NK-92 (cell line): ENCODE measurements around the gene OR2AK2.

Experiments used
- DNase-seq: peaks from one replicate; lab custom pipeline; 2025; ENCODE audit not compliant: unreplicated experiment; lab: John Stamatoyannopoulos, UW

OR2AK2 gene

GRCh38 chr1:247964933-247965332 lies at the start of gene OR2AK2:
TSS of gene OR2AK2 (plus strand) at chr1:247965233. CDS start at chr1:247965377, 144 bp downstream.
- DNase-seq, result no peak

GRCh38 chr1:247919952-247920351 lies 45.1 kb upstream of the OR2AK2 start, which contains the start of gene OR2T8:
TSS of gene OR2T8 (plus strand) at chr1:247920252. CDS start at chr1:247921018, 766 bp downstream.
- no peak for DNase-seq

GRCh38 chr1:247923941-247924340 lies 41.1 kb upstream of the OR2AK2 start:
- no peak for DNase-seq

GRCh38 chr1:247924868-247925267 lies 40.2 kb upstream of the OR2AK2 start, which contains the start of gene OR2AJ1:
TSS of gene OR2AJ1 (plus strand) at chr1:247924889. CDS start at chr1:247933769, 8,880 bp downstream.
- no peak for DNase-seq

- no peak for DNase-seq
Observed at GRCh38 chr1:247933989-247934388, 31.0 kb upstream of the OR2AK2 start.

GRCh38 chr1:247935781-247936180 lies 29.3 kb upstream of the OR2AK2 start:
- DNase-seq, result no peak

- DNase-seq, result no peak
Observed at GRCh38 chr1:247936415-247936814, 28.6 kb upstream of the OR2AK2 start.

GRCh38 chr1:247936965-247937734 lies 27.9 kb upstream of the OR2AK2 start:
- DNase-seq, result peak; percentile 47

GRCh38 chr1:247942624-247943023 lies 22.4 kb upstream of the OR2AK2 start:
- no peak for DNase-seq

GRCh38 chr1:247948558-247948957 lies 16.5 kb upstream of the OR2AK2 start, which contains the start of gene OR2L8:
TSS of gene OR2L8 (plus strand) at chr1:247948858. CDS start at chr1:247948858, 0 bp downstream.
- no peak for DNase-seq

GRCh38 chr1:247953408-247953807 lies 11.6 kb upstream of the OR2AK2 start:
- no peak for DNase-seq

GRCh38 chr1:247961791-247962190 lies 3.2 kb upstream of the OR2AK2 start:
- no peak for DNase-seq

- DNase-seq, result no peak
Observed at GRCh38 chr1:247962911-247963588, 2.0 kb upstream of the OR2AK2 start.

- DNase-seq, result no peak
Observed at GRCh38 chr1:247966532-247967204, 1.6 kb downstream of the OR2AK2 start.

GRCh38 chr1:247992986-247993385 lies 28.0 kb downstream of the OR2AK2 start:
- DNase-seq, result no peak

GRCh38 chr1:247998811-247999210 lies 33.8 kb downstream of the OR2AK2 start:
- DNase-seq, result no peak

GRCh38 chr1:248000169-248000568 lies 35.1 kb downstream of the OR2AK2 start:
- no peak for DNase-seq

- DNase-seq, result no peak
Observed at GRCh38 chr1:248007778-248008177, 42.7 kb downstream of the OR2AK2 start.

GRCh38 chr1:248009681-248010080 lies 44.6 kb downstream of the OR2AK2 start:
- no peak for DNase-seq

- DNase-seq, result no peak
Observed at GRCh38 chr1:248013229-248013710, 48.2 kb downstream of the OR2AK2 start, which contains the start of gene OR2L5. TSS of gene OR2L5 (plus strand) at chr1:248013660. CDS start at chr1:248021948, 8,288 bp downstream.

- DNase-seq, result no peak
Observed at GRCh38 chr1:248015803-248016202, 50.8 kb downstream of the OR2AK2 start.
